GM23338 (cell line): ENCODE results near the gene MAP3K14. TPM values are rescaled to one million over a fixed set of nuclear protein-coding genes. Genes with fewer than 3 reads are reported as not detected.
A peak's percentile ranks its signal among the peaks of the same experiment; 100 is the strongest.

Experiments
- ATAC-seq: fragments of 200-7000 bp; cut with Tn5 transposase; 3 replicates; pipeline ENCODE4 v1.9.1; 2020
- DNase-seq: peaks from one replicate; pipeline ENCODE4 v3.0.0-alpha.2; 2015; ENCODE audit warnings: low spot score
- H2AFZ ChIP-seq: fragments of 200-600 bp; sonication (generic); 2 replicates; pipeline ENCODE4 v1.8.0; 2016; ENCODE audit warnings: antibody characterized with exemption, mild to moderate bottlenecking, moderate library complexity
- H3F3A ChIP-seq: fragments of 200-600 bp; sonication (generic); replicated peaks from 2 replicates; pipeline ENCODE4 v1.8.0; 2017; ENCODE audit warnings: antibody characterized with exemption, mixed run types, low read depth
- H3K27ac ChIP-seq: fragments of 200-600 bp; sonication (generic); 2 replicates; pipeline ENCODE4 v1.6.1; 2016; ENCODE audit warnings: low read depth
- H3K27me3 ChIP-seq: fragments of 200-600 bp; sonication (generic); 2 replicates; pipeline ENCODE4 v1.8.0; 2016; ENCODE audit warnings: mild to moderate bottlenecking, mixed run types, moderate library complexity; ENCODE audit not compliant: insufficient read depth
- H3K36me3 ChIP-seq: fragments of 200-600 bp; sonication (generic); 2 replicates; pipeline ENCODE4 v1.8.0; 2016; ENCODE audit warnings: mild to moderate bottlenecking; ENCODE audit not compliant: insufficient read depth
- H3K4me1 ChIP-seq: fragments of 200-600 bp; sonication (generic); 2 replicates; pipeline ENCODE4 v1.8.0; 2016; ENCODE audit warnings: mild to moderate bottlenecking, moderate library complexity; ENCODE audit not compliant: insufficient read depth
- H3K4me2 ChIP-seq: fragments of 200-600 bp; sonication (generic); 2 replicates; pipeline ENCODE4 v1.7.1; 2017; ENCODE audit warnings: mixed run types
- H3K4me3 ChIP-seq: fragments of 200-600 bp; sonication (generic); 2 replicates; pipeline ENCODE4 v1.6.1; 2016; ENCODE audit warnings: mixed run types
- H3K79me2 ChIP-seq: fragments of 200-600 bp; sonication (generic); replicated peaks from 2 replicates; pipeline ENCODE4 v1.8.0; 2017; ENCODE audit warnings: mild to moderate bottlenecking; ENCODE audit not compliant: insufficient read depth
- H3K9me2 ChIP-seq: fragments of 200-600 bp; sonication (generic); 2 replicates; pipeline ENCODE4 v1.8.0; 2017; ENCODE audit not compliant: insufficient read depth
- H4K20me1 ChIP-seq: fragments of 200-600 bp; sonication (generic); replicated peaks from 2 replicates; pipeline ENCODE4 v1.8.0; 2017; ENCODE audit warnings: mild to moderate bottlenecking; ENCODE audit not compliant: insufficient read depth
- H3K27ac Mint-ChIP-seq: 2 replicates; pipeline ENCODE4 v1.8.0; 2020; ENCODE audit warnings: inconsistent platforms, mild to moderate bottlenecking, moderate library complexity, mixed read lengths
- H3K27me3 Mint-ChIP-seq: 3 replicates; pipeline ENCODE4 v1.8.0; 2022; ENCODE audit warnings: low read depth, mild to moderate bottlenecking, moderate library complexity, mixed read lengths, inconsistent platforms; ENCODE audit not compliant: insufficient read depth, poor library complexity
- H3K36me3 Mint-ChIP-seq: 3 replicates; pipeline ENCODE4 v1.8.0; 2021; ENCODE audit warnings: low read depth, mild to moderate bottlenecking, inconsistent platforms, moderate library complexity, mixed read lengths
- H3K4me1 Mint-ChIP-seq: 3 replicates; pipeline ENCODE4 v1.8.0; 2020; ENCODE audit warnings: mild to moderate bottlenecking, inconsistent platforms, mixed read lengths
- H3K4me3 Mint-ChIP-seq: 3 replicates; pipeline ENCODE4 v1.8.0; 2021; ENCODE audit warnings: moderate library complexity, mild to moderate bottlenecking, inconsistent platforms, mixed read lengths
- H3K9me3 Mint-ChIP-seq: 3 replicates; pipeline ENCODE4 v1.8.0; 2020; ENCODE audit warnings: moderate library complexity, mild to moderate bottlenecking, inconsistent platforms, mixed read lengths
- CREB1 ChIP-seq: fragments of 250-450 bp; sonication (Bioruptor Pico); IDR thresholded peaks from 2 replicates; pipeline ENCODE4 v1.5.0; 2020; ENCODE audit warnings: low read depth, mild to moderate bottlenecking, moderate library complexity
- ETS1 ChIP-seq: IDR thresholded peaks from 2 replicates; pipeline ENCODE4 v1.6.1; 2016; ENCODE audit warnings: antibody characterized with exemption
- EZH2 ChIP-seq: fragments of 200-600 bp; sonication (generic); IDR thresholded peaks from one replicate; pipeline ENCODE4 v1.8.0; 2017; ENCODE audit warnings: antibody characterized with exemption, mild to moderate bottlenecking, low read depth; ENCODE audit not compliant: unreplicated experiment
- EZH2phosphoT487 ChIP-seq: fragments of 200-600 bp; sonication (generic); IDR thresholded peaks from one replicate; pipeline ENCODE4 v1.8.1; 2018; ENCODE audit warnings: antibody characterized with exemption; ENCODE audit not compliant: unreplicated experiment
- JUNB ChIP-seq: IDR thresholded peaks from one replicate; pipeline ENCODE4 v1.6.1; 2016; ENCODE audit warnings: antibody characterized with exemption; ENCODE audit not compliant: unreplicated experiment
- NANOG ChIP-seq: IDR thresholded peaks from 2 replicates; pipeline ENCODE4 v1.6.1; 2016; ENCODE audit warnings: antibody characterized with exemption, borderline replicate concordance
- POLR2AphosphoS5 ChIP-seq: IDR thresholded peaks from 2 replicates; pipeline ENCODE4 v1.6.1; 2016; ENCODE audit warnings: antibody characterized with exemption, low read depth
- STAT1 ChIP-seq: IDR thresholded peaks from one replicate; pipeline ENCODE4 v1.6.1; 2016; ENCODE audit warnings: antibody characterized with exemption; ENCODE audit not compliant: unreplicated experiment
- ZNF114 ChIP-seq: fragments of 250-450 bp; sonication (Bioruptor Pico); IDR thresholded peaks from 2 replicates; pipeline ENCODE4 v1.5.0; 2020; ENCODE audit warnings: mild to moderate bottlenecking, moderate library complexity
- ZNF331 ChIP-seq: fragments of 250-450 bp; sonication (Bioruptor Pico); IDR thresholded peaks from 2 replicates; pipeline ENCODE4 v1.5.0; 2020; ENCODE audit warnings: low read depth, mild to moderate bottlenecking, moderate library complexity
- polyA plus RNA-seq: library from polyadenylated mRNA; unstranded; fragments of >200 nt; fragmentation: Nextera tagmentation; extraction: Ambion mirVana; gene quantifications from 2 replicates; pipeline ENCODE4 v1.2.1, GENCODE V29; 2016
- total RNA-seq: library from RNA; depleted of rRNA; stranded (reverse); fragments of >200 nt; shearing (Covaris generic); gene quantifications from 2 replicates; pipeline ENCODE4 v1.2.3, GENCODE V29; 2014
- TF ChIP-seq, protein P1 (sequence below), 2 experiments: fragments of 200-600 bp in 1 of 2; sonication (generic) in 1 of 2; conservative IDR thresholded peaks; 2 replicates each; pipeline versions ENCODE4 v1.5.1 to v1.6.1; 2016 to 2017; ENCODE audit warnings: antibody characterized with exemption in 2 of 2, low read depth in 2 of 2, mild to moderate bottlenecking in 2 of 2, moderate library complexity in 1 of 2
- TF ChIP-seq, protein P2 (sequence below): IDR thresholded peaks from one replicate; pipeline ENCODE4 v1.6.1; 2018; ENCODE audit warnings: antibody characterized with exemption; ENCODE audit not compliant: unreplicated experiment
- TF ChIP-seq, protein P3 (sequence below): fragments of 250-450 bp; sonication (Bioruptor Pico); IDR thresholded peaks from 2 replicates; pipeline ENCODE4 v1.5.0; 2020; ENCODE audit warnings: mild to moderate bottlenecking, moderate library complexity

The MAP3K14 gene
- total and polyA plus RNA-seq, 2 experiments from 2014 or later, result 1.3 to 4.9 TPM

DNA sequence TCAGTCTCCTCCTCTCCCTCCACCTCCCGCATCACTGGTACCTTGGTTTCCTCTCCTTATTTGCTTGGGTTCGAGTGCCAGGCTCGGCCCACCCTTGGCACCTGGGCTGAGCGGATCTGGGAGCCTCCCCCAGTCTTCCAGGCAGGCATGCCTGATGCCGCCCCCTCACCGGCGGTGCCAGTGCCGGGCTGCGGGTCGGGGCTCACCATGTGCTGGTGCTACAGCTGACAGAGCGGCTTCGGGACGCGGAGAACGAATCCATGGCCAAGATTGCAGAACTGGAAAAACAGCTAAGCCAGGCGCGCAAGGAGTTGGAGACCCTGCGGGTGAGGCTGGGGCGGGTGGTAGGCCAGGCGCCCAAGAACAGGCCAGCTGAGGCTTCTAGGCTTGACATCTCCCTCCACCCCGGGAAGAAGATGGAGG, 75.9 kb downstream of the MAP3K14 start:
- H4K20me1 ChIP-seq, result no peaks in the 10 kb centered on the region
- no peak overlapping the region for H3K27ac Mint-ChIP-seq
- H3K4me3 Mint-ChIP-seq, result peak overlapping the region; percentile 76
- peak overlapping the region; percentile 90 for H3K4me3 ChIP-seq
- H3K79me2 ChIP-seq, result no peaks in the 10 kb centered on the region
- H3K4me1 Mint-ChIP-seq, result peaks cover 18% of the 10 kb centered on the region
- H3K4me1 ChIP-seq, result peaks cover 15% of the 10 kb centered on the region
- no peak overlapping the region for H3K27ac ChIP-seq
- no peaks in the 10 kb centered on the region for H3K36me3 ChIP-seq
- H3K4me2 ChIP-seq, result peak overlapping the region; percentile 99
- H3F3A ChIP-seq, result peaks cover 19% of the 10 kb centered on the region; the same call in 1 of the 2 replicates
- H3K27me3 Mint-ChIP-seq, result peaks cover 44% of the 10 kb centered on the region
- no peaks in the 10 kb centered on the region; the same call in 2 of the 3 replicates for H3K9me3 Mint-ChIP-seq
- no peak for TF ChIP-seq CREB1 (CRISPR knock-in tag)
- TF ChIP-seq ETS1, result no peak
- TF ChIP-seq EZH2phosphoT487, result no peak
- TF ChIP-seq ZNF114 (CRISPR knock-in tag), result no peak
- no peak for TF ChIP-seq STAT1
- no peak for TF ChIP-seq JUNB
- TF ChIP-seq EZH2, result no peak
- TF ChIP-seq ZNF331 (CRISPR knock-in tag), result no peak
- TF ChIP-seq, protein P1, sequence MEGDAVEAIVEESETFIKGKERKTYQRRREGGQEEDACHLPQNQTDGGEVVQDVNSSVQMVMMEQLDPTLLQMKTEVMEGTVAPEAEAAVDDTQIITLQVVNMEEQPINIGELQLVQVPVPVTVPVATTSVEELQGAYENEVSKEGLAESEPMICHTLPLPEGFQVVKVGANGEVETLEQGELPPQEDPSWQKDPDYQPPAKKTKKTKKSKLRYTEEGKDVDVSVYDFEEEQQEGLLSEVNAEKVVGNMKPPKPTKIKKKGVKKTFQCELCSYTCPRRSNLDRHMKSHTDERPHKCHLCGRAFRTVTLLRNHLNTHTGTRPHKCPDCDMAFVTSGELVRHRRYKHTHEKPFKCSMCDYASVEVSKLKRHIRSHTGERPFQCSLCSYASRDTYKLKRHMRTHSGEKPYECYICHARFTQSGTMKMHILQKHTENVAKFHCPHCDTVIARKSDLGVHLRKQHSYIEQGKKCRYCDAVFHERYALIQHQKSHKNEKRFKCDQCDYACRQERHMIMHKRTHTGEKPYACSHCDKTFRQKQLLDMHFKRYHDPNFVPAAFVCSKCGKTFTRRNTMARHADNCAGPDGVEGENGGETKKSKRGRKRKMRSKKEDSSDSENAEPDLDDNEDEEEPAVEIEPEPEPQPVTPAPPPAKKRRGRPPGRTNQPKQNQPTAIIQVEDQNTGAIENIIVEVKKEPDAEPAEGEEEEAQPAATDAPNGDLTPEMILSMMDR (conservative IDR thresholded peaks at IDR 0.05; ENCODE audit: low read depth in 2 of 2), result no peak
- TF ChIP-seq, protein P2, sequence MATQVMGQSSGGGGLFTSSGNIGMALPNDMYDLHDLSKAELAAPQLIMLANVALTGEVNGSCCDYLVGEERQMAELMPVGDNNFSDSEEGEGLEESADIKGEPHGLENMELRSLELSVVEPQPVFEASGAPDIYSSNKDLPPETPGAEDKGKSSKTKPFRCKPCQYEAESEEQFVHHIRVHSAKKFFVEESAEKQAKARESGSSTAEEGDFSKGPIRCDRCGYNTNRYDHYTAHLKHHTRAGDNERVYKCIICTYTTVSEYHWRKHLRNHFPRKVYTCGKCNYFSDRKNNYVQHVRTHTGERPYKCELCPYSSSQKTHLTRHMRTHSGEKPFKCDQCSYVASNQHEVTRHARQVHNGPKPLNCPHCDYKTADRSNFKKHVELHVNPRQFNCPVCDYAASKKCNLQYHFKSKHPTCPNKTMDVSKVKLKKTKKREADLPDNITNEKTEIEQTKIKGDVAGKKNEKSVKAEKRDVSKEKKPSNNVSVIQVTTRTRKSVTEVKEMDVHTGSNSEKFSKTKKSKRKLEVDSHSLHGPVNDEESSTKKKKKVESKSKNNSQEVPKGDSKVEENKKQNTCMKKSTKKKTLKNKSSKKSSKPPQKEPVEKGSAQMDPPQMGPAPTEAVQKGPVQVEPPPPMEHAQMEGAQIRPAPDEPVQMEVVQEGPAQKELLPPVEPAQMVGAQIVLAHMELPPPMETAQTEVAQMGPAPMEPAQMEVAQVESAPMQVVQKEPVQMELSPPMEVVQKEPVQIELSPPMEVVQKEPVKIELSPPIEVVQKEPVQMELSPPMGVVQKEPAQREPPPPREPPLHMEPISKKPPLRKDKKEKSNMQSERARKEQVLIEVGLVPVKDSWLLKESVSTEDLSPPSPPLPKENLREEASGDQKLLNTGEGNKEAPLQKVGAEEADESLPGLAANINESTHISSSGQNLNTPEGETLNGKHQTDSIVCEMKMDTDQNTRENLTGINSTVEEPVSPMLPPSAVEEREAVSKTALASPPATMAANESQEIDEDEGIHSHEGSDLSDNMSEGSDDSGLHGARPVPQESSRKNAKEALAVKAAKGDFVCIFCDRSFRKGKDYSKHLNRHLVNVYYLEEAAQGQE, result no peak
- TF ChIP-seq NANOG, result no peak
- no peak for TF ChIP-seq POLR2AphosphoS5
- TF ChIP-seq, protein P3, sequence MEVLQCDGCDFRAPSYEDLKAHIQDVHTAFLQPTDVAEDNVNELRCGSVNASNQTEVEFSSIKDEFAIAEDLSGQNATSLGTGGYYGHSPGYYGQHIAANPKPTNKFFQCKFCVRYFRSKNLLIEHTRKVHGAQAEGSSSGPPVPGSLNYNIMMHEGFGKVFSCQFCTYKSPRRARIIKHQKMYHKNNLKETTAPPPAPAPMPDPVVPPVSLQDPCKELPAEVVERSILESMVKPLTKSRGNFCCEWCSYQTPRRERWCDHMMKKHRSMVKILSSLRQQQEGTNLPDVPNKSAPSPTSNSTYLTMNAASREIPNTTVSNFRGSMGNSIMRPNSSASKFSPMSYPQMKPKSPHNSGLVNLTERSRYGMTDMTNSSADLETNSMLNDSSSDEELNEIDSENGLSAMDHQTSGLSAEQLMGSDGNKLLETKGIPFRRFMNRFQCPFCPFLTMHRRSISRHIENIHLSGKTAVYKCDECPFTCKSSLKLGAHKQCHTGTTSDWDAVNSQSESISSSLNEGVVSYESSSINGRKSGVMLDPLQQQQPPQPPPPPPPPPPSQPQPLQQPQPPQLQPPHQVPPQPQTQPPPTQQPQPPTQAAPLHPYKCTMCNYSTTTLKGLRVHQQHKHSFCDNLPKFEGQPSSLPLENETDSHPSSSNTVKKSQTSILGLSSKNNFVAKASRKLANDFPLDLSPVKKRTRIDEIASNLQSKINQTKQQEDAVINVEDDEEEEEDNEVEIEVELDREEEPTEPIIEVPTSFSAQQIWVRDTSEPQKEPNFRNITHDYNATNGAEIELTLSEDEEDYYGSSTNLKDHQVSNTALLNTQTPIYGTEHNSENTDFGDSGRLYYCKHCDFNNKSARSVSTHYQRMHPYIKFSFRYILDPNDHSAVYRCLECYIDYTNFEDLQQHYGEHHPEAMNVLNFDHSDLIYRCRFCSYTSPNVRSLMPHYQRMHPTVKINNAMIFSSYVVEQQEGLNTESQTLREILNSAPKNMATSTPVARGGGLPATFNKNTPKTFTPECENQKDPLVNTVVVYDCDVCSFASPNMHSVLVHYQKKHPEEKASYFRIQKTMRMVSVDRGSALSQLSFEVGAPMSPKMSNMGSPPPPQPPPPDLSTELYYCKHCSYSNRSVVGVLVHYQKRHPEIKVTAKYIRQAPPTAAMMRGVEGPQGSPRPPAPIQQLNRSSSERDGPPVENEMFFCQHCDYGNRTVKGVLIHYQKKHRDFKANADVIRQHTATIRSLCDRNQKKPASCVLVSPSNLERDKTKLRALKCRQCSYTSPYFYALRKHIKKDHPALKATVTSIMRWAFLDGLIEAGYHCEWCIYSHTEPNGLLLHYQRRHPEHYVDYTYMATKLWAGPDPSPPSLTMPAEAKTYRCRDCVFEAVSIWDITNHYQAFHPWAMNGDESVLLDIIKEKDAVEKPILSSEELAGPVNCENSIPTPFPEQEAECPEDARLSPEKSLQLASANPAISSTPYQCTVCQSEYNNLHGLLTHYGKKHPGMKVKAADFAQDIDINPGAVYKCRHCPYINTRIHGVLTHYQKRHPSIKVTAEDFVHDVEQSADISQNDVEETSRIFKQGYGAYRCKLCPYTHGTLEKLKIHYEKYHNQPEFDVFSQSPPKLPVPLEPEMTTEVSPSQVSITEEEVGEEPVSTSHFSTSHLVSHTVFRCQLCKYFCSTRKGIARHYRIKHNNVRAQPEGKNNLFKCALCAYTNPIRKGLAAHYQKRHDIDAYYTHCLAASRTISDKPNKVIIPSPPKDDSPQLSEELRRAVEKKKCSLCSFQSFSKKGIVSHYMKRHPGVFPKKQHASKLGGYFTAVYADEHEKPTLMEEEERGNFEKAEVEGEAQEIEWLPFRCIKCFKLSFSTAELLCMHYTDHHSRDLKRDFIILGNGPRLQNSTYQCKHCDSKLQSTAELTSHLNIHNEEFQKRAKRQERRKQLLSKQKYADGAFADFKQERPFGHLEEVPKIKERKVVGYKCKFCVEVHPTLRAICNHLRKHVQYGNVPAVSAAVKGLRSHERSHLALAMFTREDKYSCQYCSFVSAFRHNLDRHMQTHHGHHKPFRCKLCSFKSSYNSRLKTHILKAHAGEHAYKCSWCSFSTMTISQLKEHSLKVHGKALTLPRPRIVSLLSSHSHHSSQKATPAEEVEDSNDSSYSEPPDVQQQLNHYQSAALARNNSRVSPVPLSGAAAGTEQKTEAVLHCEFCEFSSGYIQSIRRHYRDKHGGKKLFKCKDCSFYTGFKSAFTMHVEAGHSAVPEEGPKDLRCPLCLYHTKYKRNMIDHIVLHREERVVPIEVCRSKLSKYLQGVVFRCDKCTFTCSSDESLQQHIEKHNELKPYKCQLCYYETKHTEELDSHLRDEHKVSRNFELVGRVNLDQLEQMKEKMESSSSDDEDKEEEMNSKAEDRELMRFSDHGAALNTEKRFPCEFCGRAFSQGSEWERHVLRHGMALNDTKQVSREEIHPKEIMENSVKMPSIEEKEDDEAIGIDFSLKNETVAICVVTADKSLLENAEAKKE (CRISPR knock-in tag), result no peak
- no peaks in the 10 kb centered on the region for H3K9me2 ChIP-seq
- peak overlapping the region; percentile 89 for H2AFZ ChIP-seq
- H3K27me3 ChIP-seq, result peaks cover 43% of the 10 kb centered on the region
- H3K36me3 Mint-ChIP-seq, result no peaks in the 10 kb centered on the region; the same call in 2 of the 3 replicates
- DNase-seq, result peak; percentile 51
- ATAC-seq, result peak; percentile 18
